ENCODE data around the gene DDN. TPM values are rescaled to one million over a fixed set of nuclear protein-coding genes. Genes with fewer than 3 reads are reported as not detected.

Gene DDN
- total and polyA plus RNA-seq, 12 donors: 0.19 to 1.4 (median 0.43) TPM

GRCh38 chr12:48977290-48978281 is 21.6 kb downstream of the DDN start:
- H3K27ac ChIP-seq: no peak overlapping the region
- H3K27me3 ChIP-seq: peaks cover 46 to 100% (median 99%) of the 10 kb centered on the region in 7 donors
- H3K4me1 ChIP-seq: peaks cover 33 to 58% (median 40%) of the 10 kb centered on the region in 9 donors
- no peaks in the 10 kb centered on the region for H3K36me3 ChIP-seq
- intact Hi-C loops (cut with DNase I): loop anchor here in 1 of 10 donors (1.0 kb wide), 1 partner anchor 11 kb away; no protein-coding TSS in a partner anchor
- TF ChIP-seq CTCF (IDR thresholded peaks at IDR 0.05): peak; percentile 40 to 86 (median 77)
- DNase-seq (peak in 1 of 2 donors; percentile 78), ATAC-seq (peak in 6 of 8 donors; percentile 20 to 58 (median 46))
- peak overlapping the region in 9 of 10 donors; percentile 5 to 52 (median 39) for H3K4me3 ChIP-seq
- H3K9me3 ChIP-seq: no peaks in the 10 kb centered on the region
- WGBS, 2 donors: 12 to 14% methylated on average over 45 to 50 of the region's 50 CpGs

DNA sequence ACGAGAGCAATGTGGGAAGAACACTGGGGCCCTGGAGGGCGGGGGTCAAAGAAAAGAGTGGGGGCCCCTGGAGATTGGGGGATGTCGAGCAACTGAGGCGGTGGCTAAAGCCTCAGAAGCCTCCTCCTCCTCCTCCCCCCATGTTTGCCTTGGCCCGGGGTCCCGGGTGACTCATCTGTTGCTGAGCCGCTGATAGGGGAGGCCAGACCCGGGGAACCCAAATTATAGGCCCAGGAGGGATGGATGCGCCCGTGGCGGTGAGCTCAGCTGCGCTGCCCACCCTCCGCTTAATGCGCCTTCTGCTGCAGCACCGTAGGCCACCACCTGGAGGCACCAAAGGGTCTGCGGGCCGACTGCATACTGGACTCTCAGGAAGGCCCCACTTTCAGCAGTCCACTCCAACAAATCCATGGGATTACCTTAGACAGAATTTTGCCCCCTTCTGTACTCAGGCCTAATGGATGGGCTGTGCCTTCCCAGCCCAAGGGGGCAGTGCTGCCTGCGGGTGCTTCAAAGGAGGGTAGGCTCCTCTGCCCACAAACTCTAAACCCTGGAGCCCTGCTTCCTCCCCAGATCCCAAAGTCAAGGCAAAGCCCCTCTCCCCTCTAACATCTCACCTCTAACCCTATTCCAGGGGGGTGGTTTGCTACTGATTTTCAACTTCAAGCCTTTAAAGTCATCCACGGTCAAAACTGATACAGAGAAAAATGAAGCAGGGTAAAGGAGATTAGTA is 25.1 kb downstream of the DDN start:
- ATAC-seq: peak; percentile 31 to 52 (median 36)
- intact Hi-C loops (cut with DNase I): no loop called here
- peak in 1 of 2 donors; percentile 65 for DNase-seq
- Histone ChIP-seq H3K27me3 (peaks cover 34 to 100% (median 99%) of the 10 kb centered on the region in 7 donors), H3K36me3 (no peaks in the 10 kb centered on the region), H3K4me3 (no peak overlapping the region), H3K4me1 (peaks cover 19 to 54% (median 39%) of the 10 kb centered on the region in 9 donors), H3K27ac (peak overlapping the region in 1 of 10 donors; percentile 19), H3K9me3 (no peaks in the 10 kb centered on the region)
- 16 to 18% methylated on average over 19 of the region's 19 CpGs for WGBS, 2 donors
- peak; percentile 25 to 70 (median 63) for TF ChIP-seq CTCF (IDR thresholded peaks at IDR 0.05)

DNA sequence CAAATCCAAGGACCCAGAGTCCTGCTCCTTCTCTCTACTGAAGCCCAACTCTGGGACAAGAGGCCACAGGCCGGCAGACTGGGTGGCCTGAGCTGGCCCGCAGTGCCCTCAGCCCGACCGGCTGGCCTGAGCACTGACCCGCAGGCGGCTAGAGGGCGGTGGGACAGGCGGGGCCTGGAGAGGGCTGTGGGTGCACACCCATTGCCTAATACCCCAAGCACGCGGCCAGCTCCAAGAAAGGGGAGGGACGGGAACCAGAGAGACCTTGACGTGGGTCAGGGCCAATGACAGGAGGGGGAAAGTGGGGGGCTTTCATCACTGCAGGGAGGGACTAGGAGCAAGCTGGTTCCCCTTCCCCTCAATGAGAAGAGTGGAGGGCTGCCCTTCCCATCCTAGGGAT is 25.6 kb downstream of the DDN start:
- peaks cover 13 to 49% (median 33%) of the 10 kb centered on the region in 9 donors for H3K4me1 ChIP-seq
- peak in 1 of 2 donors; percentile 73 for DNase-seq
- TF ChIP-seq CTCF (IDR thresholded peaks at IDR 0.05): no peak
- H3K27ac ChIP-seq: peak overlapping the region in 1 of 10 donors; percentile 19
- H3K4me3 ChIP-seq: no peak overlapping the region
- H3K9me3 ChIP-seq: no peaks in the 10 kb centered on the region
- peak; percentile 14 to 74 (median 46) for ATAC-seq
- 22 to 28% methylated on average over 12 of the region's 12 CpGs for WGBS, 2 donors
- H3K27me3 ChIP-seq: peaks cover 29 to 100% (median 95%) of the 10 kb centered on the region in 7 donors
- no peaks in the 10 kb centered on the region for H3K36me3 ChIP-seq
- intact Hi-C loops (cut with DNase I): no loop called here

GRCh38 chr12:48972952-48973483 is 26.2 kb downstream of the DDN start:
- H3K4me3 ChIP-seq: no peak overlapping the region
- no peak for TF ChIP-seq CTCF (IDR thresholded peaks at IDR 0.05)
- intact Hi-C loops (cut with DNase I): no loop called here
- no peaks in the 10 kb centered on the region for H3K36me3 ChIP-seq
- peaks cover 8 to 44% (median 28%) of the 10 kb centered on the region in 9 donors for H3K4me1 ChIP-seq
- no peaks in the 10 kb centered on the region for H3K9me3 ChIP-seq
- ATAC-seq (no peak), DNase-seq (no peak)
- WGBS, 2 donors: 24 to 25% methylated on average over 3 of the region's 3 CpGs
- H3K27ac ChIP-seq: peak overlapping the region in 1 of 10 donors; percentile 19
- peaks cover 23 to 100% (median 90%) of the 10 kb centered on the region in 7 donors for H3K27me3 ChIP-seq
